MM.1S (cell line): ENCODE measurements around the gene PAN3.

Experiments
- DNase-seq: peaks from one replicate; pipeline ENCODE4 v3.0.0-alpha.2; 2015
- H2AFZ ChIP-seq: fragments of 300-600 bp; sonication (generic); 2 replicates; pipeline ENCODE4 v1.6.0; 2016; ENCODE audit warnings: antibody characterized with exemption, low read length
- H3F3A ChIP-seq: fragments of 300-600 bp; sonication (generic); 2 replicates; pipeline ENCODE4 v1.6.1; 2016; ENCODE audit warnings: mild to moderate bottlenecking, antibody characterized with exemption, low read length, moderate library complexity, mixed read lengths; ENCODE audit not compliant: insufficient read depth
- H3K27ac ChIP-seq: fragments of 300-600 bp; sonication (generic); 2 replicates; pipeline ENCODE4 v1.5.1; 2016; ENCODE audit warnings: mild to moderate bottlenecking, low read length
- H3K27me3 ChIP-seq: fragments of 300-600 bp; sonication (generic); replicated peaks from 2 replicates; pipeline ENCODE4 v1.6.0; 2016; ENCODE audit warnings: low read length; ENCODE audit not compliant: insufficient read depth
- H3K36me3 ChIP-seq: fragments of 300-600 bp; sonication (generic); replicated peaks from 2 replicates; pipeline ENCODE4 v1.6.1; 2016; ENCODE audit warnings: mild to moderate bottlenecking, low read length, mixed read lengths; ENCODE audit not compliant: insufficient read depth
- H3K4me1 ChIP-seq: fragments of 300-600 bp; sonication (generic); 2 replicates; pipeline ENCODE4 v1.6.1; 2016; ENCODE audit warnings: low read length, mixed read lengths
- H3K4me2 ChIP-seq: fragments of 300-600 bp; sonication (generic); 2 replicates; pipeline ENCODE4 v1.6.0; 2016; ENCODE audit warnings: low read depth, low read length
- H3K4me3 ChIP-seq: fragments of 300-600 bp; sonication (generic); 2 replicates; pipeline ENCODE4 v1.5.1; 2016; ENCODE audit warnings: low read length, mixed read lengths
- H3K79me2 ChIP-seq: fragments of 300-600 bp; sonication (generic); 2 replicates; pipeline ENCODE4 v1.6.1; 2016; ENCODE audit warnings: mixed run types, low read length, mixed read lengths
- H3K9ac ChIP-seq: fragments of 300-600 bp; sonication (generic); 2 replicates; pipeline ENCODE4 v1.6.1; 2016; ENCODE audit warnings: low read length, mixed read lengths
- H3K9me2 ChIP-seq: fragments of 300-600 bp; sonication (generic); replicated peaks from 2 replicates; pipeline ENCODE4 v1.6.1; 2016; ENCODE audit warnings: mild to moderate bottlenecking, low read length, mixed read lengths; ENCODE audit not compliant: insufficient read depth
- H3K9me3 ChIP-seq: fragments of 300-600 bp; sonication (generic); replicated peaks from 2 replicates; pipeline ENCODE4 v1.6.1; 2016; ENCODE audit warnings: mild to moderate bottlenecking, low read length, mixed read lengths; ENCODE audit not compliant: insufficient read depth
- H4K20me1 ChIP-seq: fragments of 300-600 bp; sonication (generic); 2 replicates; pipeline ENCODE4 v1.6.1; 2016; ENCODE audit warnings: mild to moderate bottlenecking, low read length, moderate library complexity, mixed read lengths; ENCODE audit not compliant: insufficient read depth
- CTCF ChIP-seq: fragments of 300-600 bp; sonication (generic); IDR thresholded peaks from 2 replicates; pipeline ENCODE4 v1.5.1; 2016; ENCODE audit warnings: antibody characterized with exemption, low read length, mixed read lengths
- EZH2 ChIP-seq: fragments of 300-600 bp; sonication (generic); optimal IDR thresholded peaks from 2 replicates; pipeline ENCODE3; 2017; ENCODE audit warnings: low read depth, mild to moderate bottlenecking, antibody characterized with exemption, low read length, mixed read lengths
- EZH2phosphoT487 ChIP-seq: fragments of 300-600 bp; sonication (generic); IDR thresholded peaks from 2 replicates; pipeline ENCODE4 v1.6.1; 2018; ENCODE audit warnings: antibody characterized with exemption, low read length

Gene PAN3

GRCh38 chr13:28329395-28330158 is 191.2 kb downstream of the PAN3 start:
- no peaks in the 10 kb centered on the region for H3K4me1 ChIP-seq
- no peak overlapping the region for H3K4me2 ChIP-seq
- no peaks in the 10 kb centered on the region for H3K27me3 ChIP-seq
- H3K36me3 ChIP-seq = no peaks in the 10 kb centered on the region
- H4K20me1 ChIP-seq = no peaks in the 10 kb centered on the region
- no peaks in the 10 kb centered on the region for H3K79me2 ChIP-seq
- TF ChIP-seq EZH2phosphoT487 = no peak
- TF ChIP-seq CTCF = no peak
- TF ChIP-seq EZH2 = no peak
- no peak for DNase-seq
- no peak overlapping the region for H2AFZ ChIP-seq
- no peak overlapping the region for H3K27ac ChIP-seq
- H3F3A ChIP-seq = no peaks in the 10 kb centered on the region
- no peaks in the 10 kb centered on the region for H3K9me2 ChIP-seq
- H3K9ac ChIP-seq = no peak overlapping the region
- no peaks in the 10 kb centered on the region for H3K9me3 ChIP-seq
- H3K4me3 ChIP-seq = no peak overlapping the region

GRCh38 chr13:28333204-28333881 is 195.0 kb downstream of the PAN3 start:
- Histone ChIP-seq H4K20me1 (no peaks in the 10 kb centered on the region), H3K4me3 (no peak overlapping the region), H3K27ac (no peak overlapping the region), H3K9me3 (no peaks in the 10 kb centered on the region), H3F3A (no peaks in the 10 kb centered on the region), H3K79me2 (no peaks in the 10 kb centered on the region), H3K4me2 (no peak overlapping the region), H3K9ac (no peak overlapping the region), H3K27me3 (no peaks in the 10 kb centered on the region), H3K9me2 (no peaks in the 10 kb centered on the region), H3K36me3 (no peaks in the 10 kb centered on the region), H3K4me1 (no peaks in the 10 kb centered on the region), H2AFZ (no peak overlapping the region)
- TF ChIP-seq CTCF (no peak), EZH2phosphoT487 (no peak), EZH2 (no peak)
- DNase-seq = no peak

GRCh38 chr13:28336193-28336657 is 197.9 kb downstream of the PAN3 start:
- Histone ChIP-seq H3F3A (no peaks in the 10 kb centered on the region), H3K9me3 (no peaks in the 10 kb centered on the region), H3K27me3 (no peaks in the 10 kb centered on the region), H3K4me1 (no peaks in the 10 kb centered on the region), H2AFZ (no peak overlapping the region), H3K4me3 (no peak overlapping the region), H3K4me2 (no peak overlapping the region), H3K36me3 (no peaks in the 10 kb centered on the region), H3K9ac (no peak overlapping the region), H3K27ac (no peak overlapping the region), H3K9me2 (no peaks in the 10 kb centered on the region), H3K79me2 (no peaks in the 10 kb centered on the region), H4K20me1 (no peaks in the 10 kb centered on the region)
- no peak for DNase-seq
- TF ChIP-seq EZH2 (no peak), CTCF (no peak), EZH2phosphoT487 (no peak)
